Measurements from ENCODE around the gene CRTC3.
A peak's percentile ranks its signal among the peaks of the same experiment; 100 is the strongest.
"Not testable (repeated sequence)": the region's sequence is repeated elsewhere in the genome, so short reads cannot be mapped to it uniquely, and the experiment has no call there.

The CRTC3 gene

GRCh38 chr15:90644952-90645725 is 115.4 kb downstream of the CRTC3 start:
- FAIRE-seq (no peak), DNase-seq (ENCODE audit: extremely low spot score, insufficient read length, low read depth) (no peak)

DNA sequence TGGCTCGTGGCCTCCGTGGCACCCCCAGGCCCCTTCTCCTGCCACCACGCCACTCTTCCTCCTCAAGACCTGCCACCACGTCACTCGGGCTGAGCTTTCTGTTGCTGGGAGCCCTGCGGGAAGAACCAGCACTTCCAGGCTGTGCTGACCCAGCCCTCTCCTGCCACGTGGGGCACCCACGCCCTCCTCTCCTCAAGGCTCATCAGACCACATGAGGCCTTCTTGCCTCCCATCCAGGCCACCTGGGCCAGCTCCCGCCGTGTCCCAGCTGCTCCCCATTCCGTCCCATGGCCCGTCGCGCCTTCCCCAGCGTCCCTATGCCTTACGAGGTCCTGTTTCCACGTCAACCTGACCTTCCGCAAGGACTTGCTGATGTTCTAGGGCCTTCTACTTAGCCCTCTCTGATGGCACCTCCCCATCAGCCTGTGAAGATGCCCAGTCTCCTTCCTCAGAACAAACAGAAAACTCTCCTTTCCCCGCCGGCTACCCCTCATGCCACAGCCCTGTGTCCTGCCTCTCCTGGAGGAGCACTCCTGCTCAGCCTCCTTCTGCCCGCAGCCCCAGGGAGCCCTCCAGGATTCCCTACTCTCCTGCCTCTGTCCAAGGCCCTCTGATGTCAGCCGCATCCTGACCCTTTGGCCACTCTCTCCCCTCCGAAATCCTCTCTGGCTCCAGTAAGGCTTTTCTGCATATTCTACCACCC is 116.3 kb downstream of the CRTC3 start:
- no peak for DNase-seq (ENCODE audit: extremely low spot score, insufficient read length, low read depth)
- no peak for FAIRE-seq

- DNase-seq (ENCODE audit: extremely low spot score, insufficient read length, low read depth) = no peak
- no peak for FAIRE-seq
These were observed 117.1 kb downstream of the CRTC3 start for GRCh38 chr15:90646662-90647305.

- DNase-seq (ENCODE audit: extremely low spot score, insufficient read length, low read depth) (no peak), FAIRE-seq (no peak)
These were observed 117.6 kb downstream of the CRTC3 start for GRCh38 chr15:90647326-90647725.

GRCh38 chr15:90648137-90649070 is 118.7 kb downstream of the CRTC3 start:
- FAIRE-seq (peak; percentile 80), DNase-seq (ENCODE audit: extremely low spot score, insufficient read length, low read depth) (peak; percentile 45)

DNA sequence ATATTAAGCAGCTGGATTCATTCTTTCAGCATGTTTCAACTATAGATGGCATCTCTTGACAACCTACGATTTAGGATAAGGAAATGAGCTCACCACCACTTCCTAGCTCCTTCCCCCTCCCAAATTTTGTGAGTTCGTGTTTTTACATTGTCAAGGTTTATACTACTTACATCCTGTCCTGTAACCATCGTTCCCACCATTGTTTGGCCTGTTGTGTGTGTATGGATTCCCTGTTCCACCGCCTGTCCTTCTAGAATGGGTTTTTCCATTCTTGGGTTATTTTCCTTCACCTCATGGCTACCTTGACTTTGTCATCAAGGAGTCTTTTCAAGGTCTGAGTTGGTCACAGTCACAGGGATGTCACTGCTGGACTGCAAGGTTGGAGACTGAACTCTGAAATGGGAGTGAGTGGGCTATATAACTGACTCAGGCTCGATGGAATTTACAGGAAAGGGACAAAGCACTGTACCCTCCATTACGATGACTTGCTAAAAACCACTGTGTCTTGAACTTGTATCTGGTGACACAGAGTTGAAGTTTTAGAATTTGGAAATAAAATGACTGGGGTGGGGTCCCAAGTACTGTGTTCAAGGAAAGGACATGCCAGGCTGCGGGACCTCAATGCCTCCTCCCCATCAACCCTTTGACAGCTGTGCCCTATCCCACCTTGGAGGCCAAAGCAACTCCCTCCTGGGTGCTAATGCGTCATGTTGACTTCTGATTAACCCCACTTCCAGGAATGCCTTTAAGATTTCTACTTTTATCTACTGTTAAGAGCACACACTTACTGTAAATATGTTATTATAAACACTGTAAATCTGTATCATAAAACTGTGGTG is 120.6 kb downstream of the CRTC3 start:
- no peak for FAIRE-seq

GRCh38 chr15:90650956-90651689 is 121.4 kb downstream of the CRTC3 start:
- DNase-seq (ENCODE audit: extremely low spot score, insufficient read length, low read depth) (no peak), FAIRE-seq (no peak)

More for the DNA sequence above, 120.6 kb downstream of the CRTC3 start:
- no peak for DNase-seq (ENCODE audit: extremely low spot score, insufficient read length, low read depth)

GRCh38 chr15:90654233-90655136 is 124.8 kb downstream of the CRTC3 start:
- peak; percentile 35 for FAIRE-seq

DNA sequence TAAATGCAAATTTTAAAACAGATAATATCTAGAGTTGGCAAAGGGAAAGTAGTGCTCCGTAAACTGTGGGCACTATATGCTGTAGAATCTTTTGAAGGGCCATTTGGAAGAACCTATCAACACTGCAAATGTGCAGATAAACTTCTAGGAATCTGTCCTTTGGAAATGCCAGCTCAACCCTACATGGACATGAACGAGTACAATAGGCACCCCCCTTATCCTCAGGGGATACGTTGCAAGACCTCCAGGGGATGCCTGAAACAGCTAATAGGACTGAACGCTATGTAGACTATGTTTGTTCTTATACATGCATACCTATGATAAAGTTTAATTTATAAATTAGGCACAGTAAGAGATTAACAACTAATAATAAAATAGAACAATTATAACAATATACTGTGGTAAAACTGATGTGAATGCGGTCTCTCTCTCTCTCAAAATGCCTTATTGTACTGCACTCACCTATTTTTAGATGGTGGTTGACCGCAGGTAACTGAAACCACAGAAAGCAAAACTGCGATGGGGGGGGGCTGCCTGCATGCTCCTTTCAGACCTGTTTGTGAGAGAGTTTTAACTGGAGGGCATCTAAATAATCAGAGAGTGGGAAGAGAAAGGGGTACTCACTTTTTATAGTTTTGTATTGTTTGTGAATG is 127.9 kb downstream of the CRTC3 start:
- not testable (repeated sequence) for DNase-seq (ENCODE audit: extremely low spot score, insufficient read length, low read depth)
- FAIRE-seq = peak; percentile 97

More at GRCh38 chr15:90654233-90655136, 124.8 kb downstream of the CRTC3 start:
- DNase-seq (ENCODE audit: extremely low spot score, insufficient read length, low read depth) = no peak

GRCh38 chr15:90659481-90659880 is 129.8 kb downstream of the CRTC3 start:
- DNase-seq (ENCODE audit: extremely low spot score, insufficient read length, low read depth) = no peak
- no peak for FAIRE-seq

DNA sequence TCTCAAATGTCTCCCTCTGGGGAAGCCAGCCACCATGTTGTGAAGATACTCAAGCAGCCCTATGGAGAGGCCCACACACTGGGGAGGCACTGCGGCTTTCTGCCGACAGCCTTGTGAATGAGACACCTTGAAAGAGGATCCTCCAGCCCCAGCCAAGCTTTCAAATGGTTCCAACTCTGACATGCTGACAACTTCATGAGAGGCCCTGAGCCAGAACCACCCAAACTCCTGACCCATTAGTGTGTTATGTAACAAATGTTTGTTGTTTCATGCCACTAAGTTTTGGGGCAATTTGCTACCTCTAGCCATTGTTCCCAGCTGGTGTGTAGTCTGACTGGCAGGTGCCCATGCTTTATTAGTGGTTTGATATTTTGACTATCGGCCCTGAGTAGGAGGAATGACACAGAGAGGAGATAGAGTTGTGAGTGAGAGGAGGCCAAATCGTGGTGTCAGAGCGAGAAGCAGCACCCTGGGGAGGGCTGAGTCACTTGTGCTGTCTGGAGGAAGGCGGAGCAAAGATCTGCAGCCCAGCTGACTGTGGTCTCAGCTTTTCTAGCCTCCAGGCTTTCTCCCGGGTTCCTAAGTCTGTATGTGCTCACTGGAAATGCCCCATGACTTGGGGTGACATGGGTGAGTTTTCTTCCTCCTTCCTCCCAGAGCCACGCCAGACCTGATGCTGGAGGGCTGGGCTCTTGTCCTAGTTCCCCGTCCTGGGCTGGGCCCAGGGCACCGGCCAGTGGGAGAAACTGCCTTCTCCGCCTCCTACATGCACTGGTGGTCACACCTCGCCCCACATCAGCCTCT is 130.7 kb downstream of the CRTC3 start:
- no peak for FAIRE-seq
- no peak for DNase-seq (ENCODE audit: extremely low spot score, insufficient read length, low read depth)

GRCh38 chr15:90660999-90661330 is 131.2 kb downstream of the CRTC3 start:
- not testable (repeated sequence) for DNase-seq (ENCODE audit: extremely low spot score, insufficient read length, low read depth); FAIRE-seq

DNA sequence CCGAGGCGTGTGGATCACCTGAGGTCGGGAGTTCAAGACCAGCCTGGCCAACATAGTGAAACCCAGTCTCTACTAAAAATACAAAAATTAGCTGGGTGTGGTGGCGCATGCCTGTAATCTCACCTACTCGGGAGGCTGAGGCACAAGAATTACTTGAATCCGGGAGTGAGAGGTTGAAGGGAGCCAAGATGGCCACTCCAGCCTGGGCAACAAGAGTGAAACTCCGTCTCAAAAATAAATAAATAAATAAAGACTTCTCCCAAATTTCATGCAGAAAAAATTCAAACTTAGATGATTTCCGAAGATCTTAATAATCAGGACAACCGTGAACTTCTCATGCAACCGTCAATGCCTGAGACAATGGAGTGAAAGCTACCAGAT is 134.3 kb downstream of the CRTC3 start:
- not testable (repeated sequence) for FAIRE-seq; DNase-seq (ENCODE audit: extremely low spot score, insufficient read length, low read depth)

DNA sequence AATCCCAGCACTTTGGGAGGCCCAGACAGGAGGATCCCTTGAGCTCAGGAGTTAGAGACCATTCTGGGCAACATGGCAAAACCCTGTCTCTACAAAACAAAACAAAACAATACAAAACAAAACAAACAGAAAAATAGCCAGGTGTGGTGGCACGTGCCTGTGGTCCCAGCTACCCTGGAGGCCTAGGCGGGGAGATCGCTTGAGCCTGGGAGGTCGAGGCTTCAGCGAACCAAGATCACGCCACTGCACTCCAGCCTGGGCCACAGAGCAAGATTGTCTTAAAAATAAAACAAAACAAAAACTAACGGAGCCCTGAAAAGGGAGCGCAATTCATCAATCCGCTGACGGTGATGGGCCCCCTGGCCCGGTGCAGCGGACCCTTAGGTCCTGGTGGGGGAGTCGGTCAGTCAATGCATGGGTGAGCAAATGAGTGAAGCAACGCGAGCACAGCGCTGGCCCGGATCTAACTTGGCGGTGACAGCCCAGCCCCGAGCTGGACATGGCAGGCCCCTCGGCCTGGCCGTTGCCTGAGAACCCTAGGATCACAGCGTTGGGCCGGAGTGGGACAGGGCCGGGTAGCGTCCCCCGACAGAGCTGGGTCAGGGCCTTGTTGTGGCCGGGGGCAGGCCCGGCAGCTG is 135.0 kb downstream of the CRTC3 start:
- DNase-seq (ENCODE audit: extremely low spot score, insufficient read length, low read depth) (no peak), FAIRE-seq (no peak)

- peak; percentile 60 for DNase-seq (ENCODE audit: extremely low spot score, insufficient read length, low read depth)
- peak; percentile 93 for FAIRE-seq
These were observed 135.8 kb downstream of the CRTC3 start for GRCh38 chr15:90665288-90666134.

Measured in GM18507 (cell line).